ENCODE measurements around the gene BAX.

GRCh38 chr19:48997972-48998371 is 43.3 kb downstream of the BAX start:
- TF ChIP-seq CTCF (conservative IDR thresholded peaks at IDR 0.05): peak; percentile 51
- no peak for TF ChIP-seq ZFX (IDR thresholded peaks at IDR 0.05)

All from C4-2B (cell line).